Measurements from ENCODE around the gene C2CD4A. TPM values are rescaled to one million over a fixed set of nuclear protein-coding genes. Genes with fewer than 3 reads are reported as not detected.

Gene C2CD4A
- total RNA-seq, 1 donor, result under 0.01 TPM

- DNase-seq (ENCODE audit: low read depth in 2 of 3, low spot score in 2 of 3), result peak in 2 of 3 donors; percentile 78 to 88
Observed at GRCh38 chr15:62059816-62060112, 7.0 kb upstream of the C2CD4A start.

GRCh38 chr15:62060113-62060895 lies 6.5 kb upstream of the C2CD4A start, which contains the start of gene VPS13C:
TSS of gene VPS13C (minus strand) at chr15:62060447. CDS start at chr15:62060374, 73 bp downstream.
- DNase-seq (ENCODE audit: low read depth in 2 of 3, low spot score in 2 of 3), result peak; percentile 83 to 98 (median 96)

- peak in 1 of 3 donors; percentile 30 for DNase-seq (ENCODE audit: low read depth in 2 of 3, low spot score in 2 of 3)
Observed at GRCh38 chr15:62060896-62061280, 5.9 kb upstream of the C2CD4A start.

- DNase-seq (ENCODE audit: low read depth in 2 of 3, low spot score in 2 of 3), result no peak
Observed at GRCh38 chr15:62063825-62064635, 2.7 kb upstream of the C2CD4A start.

- DNase-seq (ENCODE audit: low read depth in 2 of 3, low spot score in 2 of 3), result no peak
Observed at GRCh38 chr15:62067448-62068044, 769 bp downstream of the C2CD4A start.

GRCh38 chr15:62068071-62068809 lies 1.5 kb downstream of the C2CD4A start:
- peak in 2 of 3 donors; percentile 4 to 38 for DNase-seq (ENCODE audit: low read depth in 2 of 3, low spot score in 2 of 3)

- DNase-seq (ENCODE audit: low read depth in 2 of 3, low spot score in 2 of 3), result peak in 1 of 3 donors; percentile 11
Observed at GRCh38 chr15:62068810-62069167, 2.0 kb downstream of the C2CD4A start.

- no peak for DNase-seq (ENCODE audit: low read depth in 2 of 3, low spot score in 2 of 3)
Observed at GRCh38 chr15:62069551-62069950, 2.8 kb downstream of the C2CD4A start.

- DNase-seq (ENCODE audit: low read depth in 2 of 3, low spot score in 2 of 3), result peak in 2 of 3 donors; percentile 29 to 60
Observed at GRCh38 chr15:62071711-62072308, 5.0 kb downstream of the C2CD4A start.

- DNase-seq (ENCODE audit: low read depth in 2 of 3, low spot score in 2 of 3), result no peak
Observed at GRCh38 chr15:62075595-62076277, 9.0 kb downstream of the C2CD4A start.

GRCh38 chr15:62079594-62079993 lies 12.8 kb downstream of the C2CD4A start:
- no peak for DNase-seq (ENCODE audit: low read depth in 2 of 3, low spot score in 2 of 3)

GRCh38 chr15:62083194-62084154 lies 16.7 kb downstream of the C2CD4A start:
- no peak for DNase-seq (ENCODE audit: low read depth in 2 of 3, low spot score in 2 of 3)

- no peak for DNase-seq (ENCODE audit: low read depth in 2 of 3, low spot score in 2 of 3)
Observed at GRCh38 chr15:62085740-62086139, 19.0 kb downstream of the C2CD4A start.

- DNase-seq (ENCODE audit: low read depth in 2 of 3, low spot score in 2 of 3), result no peak
Observed at GRCh38 chr15:62087671-62088352, 21.0 kb downstream of the C2CD4A start.

- no peak for DNase-seq (ENCODE audit: low read depth in 2 of 3, low spot score in 2 of 3)
Observed at GRCh38 chr15:62088353-62088693, 21.5 kb downstream of the C2CD4A start.

GRCh38 chr15:62089616-62090015 lies 22.8 kb downstream of the C2CD4A start:
- no peak for DNase-seq (ENCODE audit: low read depth in 2 of 3, low spot score in 2 of 3)

GRCh38 chr15:62090988-62091387 lies 24.2 kb downstream of the C2CD4A start:
- DNase-seq (ENCODE audit: low read depth in 2 of 3, low spot score in 2 of 3), result no peak

GRCh38 chr15:62093809-62094208 lies 27.0 kb downstream of the C2CD4A start:
- no peak for DNase-seq (ENCODE audit: low read depth in 2 of 3, low spot score in 2 of 3)

Measured in hematopoietic multipotent progenitor cell (in vitro differentiated cells).